Activated CD8-positive, alpha-beta memory T cell treated with anti-CD3 and anti-CD28 coated beads, Interleukin-2, amount 10 ng/mL, durations not matched to agents 7 days and 5 days (primary cell): Measurements from ENCODE around the gene FUT1. TPM values are rescaled to one million over a fixed set of nuclear protein-coding genes. Genes with fewer than 3 reads are reported as not detected.
"Not testable (repeated sequence)": the region's sequence is repeated elsewhere in the genome, so short reads cannot be mapped to it uniquely, and the experiment has no call there.

Experiments
- ATAC-seq: fragments of 150-1000 bp; cut with Tn5 transposase; one replicate; pipeline ENCODE4 v1.10.0; 2021; ENCODE audit warnings: moderate library complexity
- CTCF ChIA-PET: fragments of 350-600 bp; sonication (Branson Sonifier 250); formaldehyde crosslinking; loops from one replicate; lab custom pipeline; 2021; ENCODE audit warnings: antibody characterized with exemption; lab: Charles Lee
- DNase-seq: peaks from one replicate; pipeline ENCODE4 v3.0.0-alpha.2; 2020
- H3K27ac Mint-ChIP-seq: one replicate; pipeline ENCODE4 v1.8.0; 2021; ENCODE audit warnings: mild to moderate bottlenecking, mixed read lengths
- H3K27me3 Mint-ChIP-seq: one replicate; pipeline ENCODE4 v1.8.0; 2021; ENCODE audit warnings: mixed read lengths
- H3K36me3 Mint-ChIP-seq: one replicate; pipeline ENCODE4 v1.8.0; 2021; ENCODE audit warnings: mild to moderate bottlenecking, mixed read lengths
- H3K4me1 Mint-ChIP-seq: one replicate; pipeline ENCODE4 v1.8.0; 2021; ENCODE audit warnings: mixed read lengths
- H3K4me3 Mint-ChIP-seq: one replicate; pipeline ENCODE4 v1.8.0; 2021; ENCODE audit warnings: mild to moderate bottlenecking, moderate library complexity, mixed read lengths
- H3K9me3 Mint-ChIP-seq: one replicate; pipeline ENCODE4 v1.8.0; 2022; ENCODE audit warnings: low read depth, mixed read lengths
- total RNA-seq, 2 experiments: library from RNA; stranded (reverse); gene quantifications; one replicate each; pipeline ENCODE4 v1.2.3, GENCODE V29; 2021

Gene FUT1
- total RNA-seq: under 1 TPM; 0.06 to 0.09 TPM

GRCh38 chr19:48752496-48753365 is at the start of gene FUT1:
Gene FUT1 (minus strand): TSS chr19:48752641. CDS start chr19:48751281, 1,360 bp downstream.
- no peak within 1 kb of the TSS for H3K27ac Mint-ChIP-seq
- peak; percentile 82 for ATAC-seq
- CTCF ChIA-PET: interaction anchor here (0.6 to 1.2 kb wide), 2 partner anchors 10 to 35 kb away, joined by 4 to 6 read pairs; no protein-coding TSS in a partner anchor

DNA sequence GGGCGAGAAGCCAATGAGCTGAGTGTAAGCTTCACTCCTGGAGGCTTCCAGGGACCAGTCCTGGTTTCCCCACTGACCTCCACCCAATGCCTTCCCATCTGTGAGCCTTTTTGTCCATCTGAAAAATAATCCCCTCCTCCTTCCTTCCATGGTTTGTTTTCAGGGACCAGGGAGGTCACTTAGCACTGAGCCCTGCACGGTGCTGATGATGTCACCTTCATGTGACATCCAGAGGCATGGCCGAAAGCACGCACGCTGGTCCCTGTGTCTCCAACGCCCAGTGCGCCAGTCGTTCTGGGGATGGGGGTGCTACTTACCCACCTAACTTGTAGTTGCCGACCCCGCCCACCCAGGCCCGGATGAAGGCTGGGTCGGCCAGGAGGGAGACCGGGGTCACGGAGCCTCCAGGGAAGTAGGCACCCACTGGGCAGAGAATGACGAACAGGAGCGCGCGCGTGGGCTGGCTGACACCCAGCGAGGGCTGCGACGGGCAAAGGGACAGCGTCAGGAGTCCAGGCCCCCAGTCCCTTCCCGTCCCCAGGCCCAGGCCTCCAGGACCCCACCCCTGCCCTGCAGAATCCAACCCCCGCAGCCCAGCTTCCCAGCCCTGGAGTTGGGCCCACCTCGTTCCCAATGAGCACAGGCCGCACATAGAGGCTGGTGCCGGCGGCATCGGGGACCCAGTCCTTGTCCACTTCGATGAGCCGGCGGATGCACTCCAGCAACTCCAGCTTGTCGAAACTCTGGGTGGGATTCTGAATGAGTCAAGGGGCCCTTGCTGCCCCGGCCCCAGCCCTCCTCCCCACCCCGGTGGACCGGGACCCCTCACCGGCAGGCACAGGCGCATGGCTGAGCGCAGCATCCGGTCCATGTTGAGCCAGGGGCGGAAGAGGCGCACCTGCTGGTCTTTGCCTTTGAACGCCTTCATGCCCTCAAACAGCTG is 47.2 kb upstream of the FUT1 start:
- Mint-ChIP-seq H3K4me3 (no peak overlapping the region), H3K27ac (no peak overlapping the region), H3K4me1 (peaks cover 13% of the 10 kb centered on the region), H3K36me3 (no peaks in the 10 kb centered on the region), H3K27me3 (no peaks in the 10 kb centered on the region), H3K9me3 (no peaks in the 10 kb centered on the region)
- ATAC-seq (no peak), DNase-seq (no peak)
- CTCF ChIA-PET: interaction anchor here (1.0 to 7.4 kb wide), 3 partner anchors 12 to 44 kb away, joined by 4 to 106 read pairs (median 7); no protein-coding TSS in a partner anchor

More at GRCh38 chr19:48752496-48753365, at the start of gene FUT1:
- Mint-ChIP-seq H3K4me3 (peak within 1 kb of the TSS; percentile 45), H3K36me3 (no peaks in the 10 kb centered on the region), H3K4me1 (peaks cover 14% of the 10 kb centered on the region), H3K27me3 (peaks cover 36% of the 10 kb centered on the region), H3K9me3 (no peaks in the 10 kb centered on the region)
- peak; percentile 52 for DNase-seq

- CTCF ChIA-PET: interaction anchor here (1.0 to 7.4 kb wide), 3 partner anchors 11 to 45 kb away, joined by 4 to 106 read pairs (median 7); no protein-coding TSS in a partner anchor
- no peak for ATAC-seq
- Mint-ChIP-seq H3K9me3 (no peaks in the 10 kb centered on the region), H3K27me3 (no peaks in the 10 kb centered on the region), H3K36me3 (no peaks in the 10 kb centered on the region), H3K4me3 (no peak overlapping the region), H3K27ac (no peak overlapping the region), H3K4me1 (peaks cover 13% of the 10 kb centered on the region)
- DNase-seq: no peak
Measured at GRCh38 chr19:48798937-48799336, 46.5 kb upstream of the FUT1 start.

GRCh38 chr19:48797103-48797502 is 44.7 kb upstream of the FUT1 start:
- no peak for DNase-seq
- H3K27ac Mint-ChIP-seq: no peak overlapping the region

GRCh38 chr19:48796298-48797083 is 44.0 kb upstream of the FUT1 start:
- no peaks in the 10 kb centered on the region for H3K36me3 Mint-ChIP-seq
- no peak for DNase-seq
- no peak overlapping the region for H3K4me3 Mint-ChIP-seq
- CTCF ChIA-PET: interaction anchor here (1.1 to 7.4 kb wide), 12 partner anchors 8 to 175 kb away, joined by 3 to 106 read pairs (median 10); partner anchors contain the start of genes BCAT2, HSD17B14, NUCB1 and PPP1R15A
- H3K27me3 Mint-ChIP-seq: no peaks in the 10 kb centered on the region
- no peak for ATAC-seq
- H3K4me1 Mint-ChIP-seq: peaks cover 13% of the 10 kb centered on the region
- H3K9me3 Mint-ChIP-seq: no peaks in the 10 kb centered on the region
- no peak overlapping the region for H3K27ac Mint-ChIP-seq

More at GRCh38 chr19:48797103-48797502, 44.7 kb upstream of the FUT1 start:
- ATAC-seq: no peak
- H3K27me3 Mint-ChIP-seq: no peaks in the 10 kb centered on the region
- no peak overlapping the region for H3K4me3 Mint-ChIP-seq
- H3K9me3 Mint-ChIP-seq: no peaks in the 10 kb centered on the region
- peaks cover 13% of the 10 kb centered on the region for H3K4me1 Mint-ChIP-seq
- CTCF ChIA-PET: interaction anchor here (5.1 to 7.4 kb wide), 2 partner anchors 11 to 47 kb away, joined by 35 to 106 read pairs; no protein-coding TSS in a partner anchor
- no peaks in the 10 kb centered on the region for H3K36me3 Mint-ChIP-seq

DNA sequence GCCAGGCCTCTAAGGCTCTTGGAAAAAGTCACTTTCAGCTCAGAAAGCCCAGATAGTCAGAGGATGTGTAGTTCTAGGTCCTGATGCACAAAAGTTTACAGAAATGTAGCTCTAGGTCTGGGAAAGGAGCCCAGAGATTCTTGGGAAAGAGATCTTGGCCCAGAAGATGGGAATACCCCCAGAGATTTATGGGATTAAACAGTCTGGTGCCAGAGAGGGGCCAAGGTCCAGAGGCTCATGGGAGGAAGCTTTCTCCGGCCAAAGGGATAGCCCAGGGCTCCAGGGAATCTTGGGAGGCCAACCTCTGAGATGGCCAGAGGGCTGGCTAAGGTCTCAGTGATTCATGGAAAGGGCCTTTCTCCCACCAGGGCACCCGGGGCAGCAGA is 43.2 kb upstream of the FUT1 start:
- Mint-ChIP-seq H3K4me3 (peak overlapping the region; percentile 82), H3K9me3 (no peaks in the 10 kb centered on the region), H3K27me3 (no peaks in the 10 kb centered on the region), H3K4me1 (peaks cover 13% of the 10 kb centered on the region), H3K27ac (peak overlapping the region; percentile 82), H3K36me3 (no peaks in the 10 kb centered on the region)
- ATAC-seq (no peak), DNase-seq (no peak)
- CTCF ChIA-PET: interaction anchor here (0.5 to 7.4 kb wide), 41 partner anchors 7 to 1312 kb away, joined by 3 to 106 read pairs (median 5); partner anchors contain the start of genes BAX, BCAT2, CA11 and CGB2

- H3K27ac Mint-ChIP-seq: peak overlapping the region; percentile 82
- H3K27me3 Mint-ChIP-seq: no peaks in the 10 kb centered on the region
- peak overlapping the region; percentile 82 for H3K4me3 Mint-ChIP-seq
- no peaks in the 10 kb centered on the region for H3K9me3 Mint-ChIP-seq
- H3K4me1 Mint-ChIP-seq: peaks cover 11% of the 10 kb centered on the region
- CTCF ChIA-PET: interaction anchor here (0.5 to 7.4 kb wide), 41 partner anchors 8 to 1312 kb away, joined by 3 to 106 read pairs (median 5); partner anchors contain the start of genes BAX, BCAT2, CA11 and CGB2
- DNase-seq (peak; percentile 92), ATAC-seq (peak; percentile 99)
- H3K36me3 Mint-ChIP-seq: no peaks in the 10 kb centered on the region
Measured at GRCh38 chr19:48795055-48795684, 42.7 kb upstream of the FUT1 start.

DNA sequence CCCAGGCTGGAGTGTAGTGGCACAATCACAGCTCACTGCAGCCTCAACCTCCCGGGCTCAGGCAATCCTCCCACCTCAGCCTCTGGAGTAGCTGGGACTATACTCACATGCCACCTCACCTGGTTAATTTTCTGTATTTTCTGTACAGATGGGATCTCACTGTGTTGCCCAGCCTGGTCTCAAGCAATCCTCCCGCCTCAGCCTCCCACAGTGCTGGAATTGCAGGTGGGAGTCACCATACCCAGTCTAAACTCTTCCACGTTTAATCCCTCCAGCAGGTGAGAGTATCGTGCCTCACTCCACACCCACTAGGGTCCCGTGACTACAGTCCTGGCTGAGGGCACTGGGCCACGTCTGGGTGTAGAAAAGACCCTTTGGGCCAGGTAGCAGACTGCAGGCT is 41.9 kb upstream of the FUT1 start:
- DNase-seq (no peak), ATAC-seq (no peak)
- CTCF ChIA-PET: interaction anchor here (0.7 to 7.4 kb wide), 13 partner anchors 8 to 177 kb away, joined by 3 to 106 read pairs (median 6); partner anchors contain the start of genes BCAT2, CA11 and HSD17B14
- Mint-ChIP-seq H3K4me1 (peaks cover 9% of the 10 kb centered on the region), H3K36me3 (no peaks in the 10 kb centered on the region), H3K4me3 (peak overlapping the region; percentile 82), H3K9me3 (no peaks in the 10 kb centered on the region), H3K27ac (no peak overlapping the region), H3K27me3 (no peaks in the 10 kb centered on the region)

DNA sequence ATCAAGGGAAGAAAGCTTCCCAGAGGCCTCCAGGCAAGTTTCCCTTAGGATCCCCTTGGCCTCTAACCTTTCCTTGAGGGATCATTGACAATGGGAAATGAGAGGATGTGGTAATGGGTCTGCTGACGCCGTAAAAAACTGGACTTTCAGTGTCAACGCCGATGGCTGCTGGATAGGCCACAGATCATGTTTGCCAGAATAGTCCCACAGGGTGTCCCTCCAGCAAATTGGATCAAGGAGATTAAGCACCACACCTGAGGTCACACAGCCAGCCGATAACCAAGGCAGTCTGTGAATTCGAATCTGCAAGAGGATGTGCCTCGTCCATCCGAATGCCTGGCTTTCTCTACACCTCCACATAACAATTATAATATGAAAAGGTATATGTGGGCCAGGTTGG is 40.8 kb upstream of the FUT1 start:
- DNase-seq (no peak), ATAC-seq (no peak)
- no peaks in the 10 kb centered on the region for H3K27me3 Mint-ChIP-seq
- CTCF ChIA-PET: interaction anchor here (3.3 to 7.4 kb wide), 4 partner anchors 17 to 178 kb away, joined by 28 to 106 read pairs (median 78); partner anchors contain the start of genes BCAT2 and HSD17B14
- H3K4me1 Mint-ChIP-seq: peaks cover 4% of the 10 kb centered on the region
- H3K4me3 Mint-ChIP-seq: no peak overlapping the region
- no peak overlapping the region for H3K27ac Mint-ChIP-seq
- H3K36me3 Mint-ChIP-seq: no peaks in the 10 kb centered on the region
- no peaks in the 10 kb centered on the region for H3K9me3 Mint-ChIP-seq

DNA sequence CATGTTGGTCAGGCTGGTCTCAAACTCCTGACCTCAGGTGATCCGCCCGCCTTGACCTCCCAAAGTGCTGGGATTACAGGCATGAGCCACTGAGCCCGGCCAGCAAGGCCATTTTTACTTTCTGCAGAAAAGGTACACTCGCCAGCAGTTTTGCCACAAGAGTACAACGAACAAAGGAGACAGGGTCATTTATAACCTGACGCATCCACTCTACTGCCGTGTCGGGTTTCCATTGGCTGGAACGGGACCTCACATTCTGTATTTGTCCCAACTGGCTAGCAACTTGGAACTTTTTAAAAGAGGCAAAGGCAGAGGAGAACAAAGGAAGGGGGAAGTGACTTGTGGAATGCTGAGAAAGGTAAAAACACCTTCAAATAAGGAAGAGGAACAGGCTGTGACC is 34.9 kb upstream of the FUT1 start:
- not testable (repeated sequence) for H3K36me3 Mint-ChIP-seq, H3K4me3 Mint-ChIP-seq

GRCh38 chr19:48786422-48786821 is 34.0 kb upstream of the FUT1 start:
- H3K9me3 Mint-ChIP-seq, H3K4me3 Mint-ChIP-seq, ATAC-seq, H3K27ac Mint-ChIP-seq, H3K36me3 Mint-ChIP-seq, DNase-seq, H3K4me1 Mint-ChIP-seq: not testable (repeated sequence)
- CTCF ChIA-PET: interaction anchor here (2.2 to 9.9 kb wide), 5 partner anchors 10 to 184 kb away, joined by 6 to 124 read pairs (median 35); partner anchors contain the start of genes CA11 and HSD17B14
- peaks cover 22% of the 10 kb centered on the region for H3K27me3 Mint-ChIP-seq

More for the DNA sequence above, 34.9 kb upstream of the FUT1 start:
- DNase-seq, H3K9me3 Mint-ChIP-seq, ATAC-seq, H3K27ac Mint-ChIP-seq, H3K4me1 Mint-ChIP-seq: not testable (repeated sequence)
- peaks cover 18% of the 10 kb centered on the region for H3K27me3 Mint-ChIP-seq
- CTCF ChIA-PET: interaction anchor here (0.6 to 9.9 kb wide), 29 partner anchors 9 to 438 kb away, joined by 3 to 124 read pairs (median 4); partner anchors contain the start of genes BCAT2, CA11, HSD17B14 and IZUMO1
